GM18907 (cell line): ENCODE results near the gene DUS1L.
"Not testable (repeated sequence)": the region's sequence is repeated elsewhere in the genome, so short reads cannot be mapped to it uniquely, and the experiment has no call there.

Source experiments
- ATAC-seq: cut with Tn5 transposase; IDR thresholded peaks from one replicate; pipeline ENCODE4 v1.9.1; 2021; ENCODE audit warnings: mild to moderate bottlenecking, moderate library complexity; ENCODE audit not compliant: unreplicated experiment

Gene DUS1L

GRCh38 chr17:82046903-82047302 lies 18.7 kb downstream of the DUS1L start:
- ATAC-seq, result no peak

GRCh38 chr17:82045936-82046484 lies 19.6 kb downstream of the DUS1L start:
- ATAC-seq, result no peak

- no peak for ATAC-seq
Measured at GRCh38 chr17:82043507-82043906, 22.1 kb downstream of the DUS1L start.

GRCh38 chr17:82042649-82043048 lies 23.0 kb downstream of the DUS1L start:
- ATAC-seq, result no peak

GRCh38 chr17:82041144-82041814 lies 24.3 kb downstream of the DUS1L start:
- no peak for ATAC-seq

GRCh38 chr17:82039695-82040299 lies 25.8 kb downstream of the DUS1L start:
- ATAC-seq, result no peak

- not testable (repeated sequence) for ATAC-seq
Measured at GRCh38 chr17:82038796-82039409, 26.7 kb downstream of the DUS1L start.

- ATAC-seq, result no peak
Measured at GRCh38 chr17:82037889-82038195, 27.8 kb downstream of the DUS1L start.

- ATAC-seq, result peak; percentile 90
Measured at GRCh38 chr17:82037092-82037888, 28.3 kb downstream of the DUS1L start, which contains the start of gene DCXR. TSS of gene DCXR (minus strand) at chr17:82037697. CDS start at chr17:82037682, 15 bp downstream.

GRCh38 chr17:82036634-82037091 lies 28.9 kb downstream of the DUS1L start:
- ATAC-seq, result no peak

GRCh38 chr17:82035956-82036633 lies 29.5 kb downstream of the DUS1L start:
- ATAC-seq, result no peak

- no peak for ATAC-seq
Measured at GRCh38 chr17:82035488-82035887, 30.1 kb downstream of the DUS1L start.

- no peak for ATAC-seq
Measured at GRCh38 chr17:82034371-82035011, 31.1 kb downstream of the DUS1L start.

- ATAC-seq, result no peak
Measured at GRCh38 chr17:82033359-82034085, 32.1 kb downstream of the DUS1L start.

GRCh38 chr17:82031885-82032627 lies 33.5 kb downstream of the DUS1L start:
- no peak for ATAC-seq

GRCh38 chr17:82031303-82031884 lies 34.2 kb downstream of the DUS1L start, which contains the start of gene RAC3:
TSS of gene RAC3 (plus strand) at chr17:82031678. CDS start at chr17:82031762, 84 bp downstream.
- ATAC-seq, result no peak

GRCh38 chr17:82030470-82031302 lies 34.9 kb downstream of the DUS1L start:
- ATAC-seq, result no peak
